NCI-H2081 (cell line): Measurements from ENCODE around the gene SLC43A2.

ENCODE experiments used
- DNase-seq, 2 experiments: peaks; one replicate each; lab custom pipeline; 2025; lab: John Stamatoyannopoulos, UW

The SLC43A2 gene

GRCh38 chr17:1623057-1623630 lies 5.5 kb downstream of the SLC43A2 start:
- no peak for DNase-seq

- DNase-seq: no peak
Observed at GRCh38 chr17:1621273-1621954, 7.2 kb downstream of the SLC43A2 start.

DNA sequence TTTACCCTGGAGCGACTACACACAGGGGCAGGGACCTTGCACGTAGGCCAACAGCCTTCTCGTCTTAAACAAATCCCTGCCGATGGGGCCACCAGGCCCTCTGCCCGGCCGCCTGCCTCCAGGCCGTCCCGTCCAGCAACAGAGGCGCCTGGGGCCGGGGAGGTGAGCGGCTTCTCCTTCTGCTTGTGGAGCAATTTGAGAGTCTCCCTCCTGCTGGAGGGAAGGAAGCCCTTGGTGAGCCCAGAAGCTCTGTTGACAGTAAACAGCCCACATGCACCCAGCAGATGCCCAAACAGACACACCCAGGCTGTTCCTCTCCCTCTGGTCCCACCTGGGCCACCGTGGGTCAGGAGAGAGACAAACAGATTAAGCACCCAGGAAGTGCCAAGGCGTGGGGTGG lies 8.1 kb downstream of the SLC43A2 start:
- DNase-seq: no peak

DNA sequence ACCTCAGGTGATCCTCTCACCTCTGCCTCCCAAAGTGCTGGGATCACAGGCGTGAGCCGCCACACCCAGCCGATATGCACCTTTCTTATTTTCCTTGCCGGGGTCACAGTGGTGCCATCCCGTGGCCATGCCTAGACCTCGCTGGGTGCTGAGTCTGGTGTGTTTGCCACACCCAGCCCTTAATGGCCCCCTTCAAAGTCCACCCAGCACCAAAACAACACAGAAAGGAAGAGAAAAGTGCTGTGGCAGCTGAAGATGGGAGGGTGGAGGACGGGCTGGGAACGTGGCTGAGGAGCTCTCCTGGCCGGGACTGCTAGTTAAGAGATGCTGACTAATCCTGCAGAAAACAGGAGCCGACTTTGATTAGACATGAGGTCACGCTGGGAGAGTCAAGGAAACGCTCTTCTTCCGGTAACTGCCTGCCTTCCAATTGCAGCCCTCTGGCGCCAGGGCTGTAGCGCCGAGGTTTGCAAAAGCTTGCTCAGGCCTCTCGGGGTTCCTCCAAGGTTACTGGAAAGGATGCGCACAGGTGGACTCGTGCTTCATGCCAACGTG lies 10.9 kb downstream of the SLC43A2 start:
- DNase-seq: no peak

- no peak for DNase-seq
Observed at GRCh38 chr17:1616101-1616500, 12.5 kb downstream of the SLC43A2 start.

- no peak for DNase-seq
Observed at GRCh38 chr17:1612400-1612799, 16.2 kb downstream of the SLC43A2 start.

DNA sequence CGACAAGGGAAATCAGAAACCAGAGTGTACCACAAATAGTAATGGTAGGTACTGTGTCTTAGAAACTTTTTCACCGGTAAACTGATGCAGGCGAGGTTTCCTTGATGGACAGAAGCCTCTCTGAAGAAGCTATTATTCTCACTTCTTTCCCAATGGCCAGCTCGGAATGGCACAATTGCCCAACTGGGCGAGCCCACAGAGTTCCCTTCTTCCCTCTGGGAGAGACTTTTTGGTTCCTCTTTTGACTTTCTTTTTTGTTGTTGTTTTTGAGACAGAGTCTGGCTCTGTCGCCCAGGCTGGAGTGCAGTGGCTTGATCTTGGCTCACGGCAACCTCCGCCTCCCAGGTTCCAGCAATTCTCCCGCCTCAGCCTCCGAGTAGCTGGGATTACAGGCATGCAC lies 16.9 kb downstream of the SLC43A2 start:
- DNase-seq: no peak

DNA sequence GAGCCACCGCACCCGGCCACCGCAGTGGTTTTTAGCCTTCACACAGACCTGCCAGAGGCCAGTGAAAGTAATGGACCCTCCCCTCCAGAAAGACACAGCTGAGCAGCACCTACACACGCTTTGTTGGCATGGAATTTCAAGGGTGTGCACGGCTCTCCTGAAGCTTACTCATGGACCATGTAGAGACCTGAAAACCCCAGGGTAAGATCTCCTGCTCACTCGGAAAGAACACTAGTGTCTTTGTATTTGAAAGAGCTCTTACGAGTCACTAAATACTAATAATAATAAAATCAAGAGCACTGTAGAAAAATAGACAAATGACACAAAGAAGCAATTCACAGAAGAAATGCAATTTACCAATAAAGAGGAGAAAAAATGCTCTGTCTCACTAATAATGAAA lies 20.0 kb downstream of the SLC43A2 start:
- DNase-seq: no peak

- DNase-seq: no peak
Observed at GRCh38 chr17:1607971-1608320, 20.7 kb downstream of the SLC43A2 start.

- no peak for DNase-seq
Observed at GRCh38 chr17:1606352-1606985, 22.2 kb downstream of the SLC43A2 start.

- no peak for DNase-seq
Observed at GRCh38 chr17:1605681-1606351, 22.8 kb downstream of the SLC43A2 start.

GRCh38 chr17:1604831-1605528 lies 23.7 kb downstream of the SLC43A2 start:
- no peak for DNase-seq

DNA sequence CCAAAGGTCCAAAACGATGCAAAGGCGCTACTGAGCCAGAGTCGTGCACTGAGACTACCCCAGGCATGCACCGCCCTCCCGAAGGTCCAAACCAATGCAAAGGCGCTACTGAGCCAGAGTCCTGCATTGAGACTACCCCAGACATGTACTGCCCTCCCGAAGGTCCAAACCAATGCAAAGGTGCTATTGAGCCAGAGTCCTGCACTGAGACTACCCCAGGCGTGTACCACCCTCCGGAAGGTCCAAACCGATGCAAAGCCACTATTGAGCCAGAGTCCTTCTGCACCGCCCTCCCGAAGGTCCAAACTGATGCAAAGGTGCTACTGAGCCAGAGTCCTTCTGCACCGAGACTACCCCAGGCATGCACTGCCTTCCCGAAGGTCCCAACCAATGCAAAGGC lies 27.1 kb downstream of the SLC43A2 start:
- DNase-seq: no peak

DNA sequence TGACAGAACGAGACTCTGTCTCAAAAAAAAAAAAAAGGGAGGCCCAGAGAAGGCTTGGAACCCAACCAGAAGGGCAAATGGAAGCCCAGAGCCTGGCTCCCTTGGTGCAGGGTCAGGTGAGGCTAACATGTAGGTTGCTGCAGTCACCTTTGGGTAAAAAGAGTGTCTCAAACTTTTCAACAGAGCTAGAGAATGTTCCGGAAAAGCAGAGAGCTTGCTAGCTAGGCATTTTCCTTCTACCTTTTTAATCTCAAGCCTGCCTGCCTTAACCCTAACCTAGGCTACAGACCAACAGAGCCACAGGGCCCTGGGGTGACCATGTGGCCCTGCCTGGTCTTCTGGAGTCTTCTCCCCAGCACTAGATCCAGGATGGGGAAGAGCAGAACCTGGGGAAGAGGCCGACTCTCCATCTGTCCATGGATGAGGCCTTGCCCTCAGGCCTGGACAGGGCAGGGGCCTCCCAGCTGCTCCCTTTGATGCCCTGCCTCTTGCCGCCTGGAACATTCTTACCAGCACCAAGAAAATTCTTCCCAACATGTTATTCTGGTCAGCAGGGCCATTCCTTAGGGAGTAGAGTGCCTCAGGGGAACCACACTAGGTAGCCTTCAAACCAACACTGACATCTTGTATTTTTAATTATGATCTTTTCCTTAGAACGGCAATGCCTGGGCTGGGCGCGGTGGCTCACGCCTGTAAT lies 30.1 kb downstream of the SLC43A2 start:
- DNase-seq: no peak

DNA sequence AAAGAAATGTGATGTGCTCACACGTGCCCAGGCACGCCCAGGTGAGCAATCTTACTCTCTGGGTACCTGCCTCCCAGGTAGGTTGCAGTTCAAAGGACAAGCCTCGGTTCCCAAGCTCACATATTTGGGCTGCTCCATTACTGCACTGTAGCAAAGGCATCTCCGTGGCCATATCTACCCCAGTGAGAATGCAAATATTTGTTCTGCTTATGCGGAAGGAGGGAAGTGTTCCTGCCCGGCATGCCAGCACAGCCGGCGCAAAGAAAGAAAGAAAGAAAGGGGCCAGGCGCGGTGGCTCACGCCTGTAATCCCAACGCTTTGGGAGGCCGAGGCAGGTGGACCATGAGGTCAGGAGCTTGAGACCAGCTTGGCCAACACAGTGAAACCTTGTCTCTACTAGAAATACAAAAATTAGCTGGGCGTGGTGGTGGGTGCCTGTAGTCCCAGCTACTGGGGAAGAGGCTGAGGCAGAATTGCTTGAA lies 30.7 kb downstream of the SLC43A2 start:
- no peak for DNase-seq

- DNase-seq: no peak
Observed at GRCh38 chr17:1593630-1593931, 35.1 kb downstream of the SLC43A2 start.

- no peak for DNase-seq
Observed at GRCh38 chr17:1592751-1593629, 35.6 kb downstream of the SLC43A2 start.

- DNase-seq: no peak
Observed at GRCh38 chr17:1591474-1592090, 37.1 kb downstream of the SLC43A2 start.

- DNase-seq: no peak
Observed at GRCh38 chr17:1590747-1591473, 37.7 kb downstream of the SLC43A2 start.
